Activated B cell treated with CpG ODN at 0.5 μM for 24 hours (primary cell): ENCODE data around the gene ADCY6. TPM values are rescaled to one million over a fixed set of nuclear protein-coding genes. Genes with fewer than 3 reads are reported as not detected.

Experiments used
- ATAC-seq: fragments of 200-7000 bp; cut with Tn5 transposase; one replicate; pipeline ENCODE4 v1.10.0; 2021; ENCODE audit warnings: low read depth, mild to moderate bottlenecking, moderate library complexity
- CTCF ChIA-PET: fragments of 350-600 bp; sonication (Branson Sonifier 250); formaldehyde crosslinking; loops from one replicate; lab custom pipeline; 2021; ENCODE audit warnings: antibody characterized with exemption; lab: Charles Lee
- POLR2A ChIA-PET: fragments of 350-600 bp; sonication (Branson Sonifier 250); formaldehyde crosslinking; loops from one replicate; lab custom pipeline; 2021; ENCODE audit warnings: antibody characterized with exemption; lab: Charles Lee
- DNase-seq: peaks from one replicate; pipeline ENCODE4 v3.0.0; 2022
- H3K27ac Mint-ChIP-seq: one replicate; pipeline ENCODE4 v1.8.0; 2020; ENCODE audit warnings: mixed read lengths
- H3K27me3 Mint-ChIP-seq: one replicate; pipeline ENCODE4 v1.8.0; 2021; ENCODE audit warnings: mixed read lengths
- H3K36me3 Mint-ChIP-seq: one replicate; pipeline ENCODE4 v1.8.0; 2021; ENCODE audit warnings: low read depth, mixed read lengths
- H3K4me1 Mint-ChIP-seq: one replicate; pipeline ENCODE4 v1.8.0; 2021; ENCODE audit warnings: mixed read lengths
- H3K4me3 Mint-ChIP-seq: one replicate; pipeline ENCODE4 v1.8.0; 2020; ENCODE audit warnings: mild to moderate bottlenecking, mixed read lengths
- H3K9me3 Mint-ChIP-seq: one replicate; pipeline ENCODE4 v1.8.0; 2020; ENCODE audit warnings: mixed read lengths
- intact Hi-C: fragments of 100-400 bp; cut with micrococcal nuclease; formaldehyde crosslinking; loops from one replicate; pipeline ENCODE4 v1.15.1; 2024
- total RNA-seq: library from RNA; stranded (reverse); gene quantifications from 2 replicates; pipeline ENCODE4 v1.2.3, GENCODE V29; 2022
- TF ChIP-seq, protein P1 (sequence below): fragments of 200-600 bp; IDR thresholded peaks from one replicate; pipeline ENCODE4 v1.8.0; 2022; ENCODE audit warnings: antibody characterized with exemption, mild to moderate bottlenecking

Gene ADCY6
- total RNA-seq, 1 donor from 2014 or later: 0.60 TPM

DNA sequence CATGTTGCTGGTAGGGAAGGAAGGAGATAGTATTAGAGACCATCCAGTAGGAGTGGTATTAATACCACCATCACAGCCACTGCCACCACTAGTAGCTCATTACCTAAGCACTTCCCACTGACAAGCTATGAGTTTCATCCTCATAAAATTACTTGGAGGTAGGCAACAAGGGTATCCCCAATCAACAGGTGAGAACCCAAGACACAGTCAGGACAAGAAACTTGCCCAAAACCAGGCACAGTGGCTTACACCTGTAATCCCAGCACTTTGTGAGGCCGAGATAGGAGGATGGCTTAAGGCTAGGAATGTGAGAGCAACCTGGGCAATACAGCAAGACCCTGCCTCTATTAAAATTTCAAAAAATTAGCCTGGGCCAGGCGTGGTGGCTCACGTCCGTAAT lies 5.5 kb downstream of the ADCY6 start:
- intact Hi-C loops: no loop called here
- Mint-ChIP-seq H3K36me3 (no peaks in the 10 kb centered on the region), H3K27me3 (peaks cover 26% of the 10 kb centered on the region), H3K27ac (no peak overlapping the region), H3K4me3 (no peak overlapping the region), H3K4me1 (peaks cover 7% of the 10 kb centered on the region), H3K9me3 (no peaks in the 10 kb centered on the region)
- POLR2A ChIA-PET: no interaction called here
- no peak for ATAC-seq
- TF ChIP-seq, protein P1, sequence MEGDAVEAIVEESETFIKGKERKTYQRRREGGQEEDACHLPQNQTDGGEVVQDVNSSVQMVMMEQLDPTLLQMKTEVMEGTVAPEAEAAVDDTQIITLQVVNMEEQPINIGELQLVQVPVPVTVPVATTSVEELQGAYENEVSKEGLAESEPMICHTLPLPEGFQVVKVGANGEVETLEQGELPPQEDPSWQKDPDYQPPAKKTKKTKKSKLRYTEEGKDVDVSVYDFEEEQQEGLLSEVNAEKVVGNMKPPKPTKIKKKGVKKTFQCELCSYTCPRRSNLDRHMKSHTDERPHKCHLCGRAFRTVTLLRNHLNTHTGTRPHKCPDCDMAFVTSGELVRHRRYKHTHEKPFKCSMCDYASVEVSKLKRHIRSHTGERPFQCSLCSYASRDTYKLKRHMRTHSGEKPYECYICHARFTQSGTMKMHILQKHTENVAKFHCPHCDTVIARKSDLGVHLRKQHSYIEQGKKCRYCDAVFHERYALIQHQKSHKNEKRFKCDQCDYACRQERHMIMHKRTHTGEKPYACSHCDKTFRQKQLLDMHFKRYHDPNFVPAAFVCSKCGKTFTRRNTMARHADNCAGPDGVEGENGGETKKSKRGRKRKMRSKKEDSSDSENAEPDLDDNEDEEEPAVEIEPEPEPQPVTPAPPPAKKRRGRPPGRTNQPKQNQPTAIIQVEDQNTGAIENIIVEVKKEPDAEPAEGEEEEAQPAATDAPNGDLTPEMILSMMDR: no peak
- CTCF ChIA-PET: no interaction called here
- DNase-seq: no peak

DNA sequence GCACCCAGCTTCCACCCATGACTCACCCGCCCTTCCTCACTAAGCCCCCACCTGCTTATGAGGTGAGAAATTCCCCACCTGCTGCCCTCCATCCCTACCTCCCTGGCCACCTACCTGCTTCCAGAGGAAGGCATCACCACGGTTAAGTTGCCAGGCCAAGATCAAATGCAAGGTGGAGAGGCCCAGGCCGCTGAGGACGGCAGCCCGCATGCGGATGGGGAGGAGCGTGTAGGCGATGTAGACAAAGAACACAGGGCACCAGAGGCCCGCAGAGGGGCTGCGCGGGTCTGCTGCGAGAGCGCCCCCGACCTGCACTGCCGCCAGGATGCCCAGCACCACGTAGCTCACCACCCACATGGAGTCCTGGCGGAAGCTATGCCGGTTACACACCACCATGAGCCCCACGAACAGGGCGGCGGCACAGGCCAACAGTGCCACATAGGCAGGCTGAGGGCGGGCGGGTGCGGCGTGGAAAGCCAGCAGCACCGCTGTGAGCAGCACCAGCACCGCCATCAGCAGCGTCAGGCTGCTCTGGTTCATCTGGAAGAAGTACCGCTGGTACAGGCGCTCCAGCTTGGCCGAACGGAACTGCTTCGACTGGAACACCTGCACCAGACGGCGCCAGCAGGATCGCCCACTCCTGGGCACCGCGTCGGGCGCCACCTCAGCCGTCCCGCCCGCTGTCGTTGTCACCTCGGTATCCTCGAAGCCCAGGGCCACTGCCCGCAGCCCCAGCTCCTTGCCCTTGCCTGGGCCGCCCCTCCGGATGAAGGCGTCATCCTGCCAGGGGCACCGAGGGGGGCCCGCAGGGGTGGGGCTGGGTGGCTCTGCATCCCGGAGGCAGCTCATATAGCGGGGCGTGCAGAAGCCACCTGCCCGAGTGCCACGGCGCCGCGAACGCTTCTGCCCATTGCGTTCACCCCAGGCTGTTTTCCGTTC lies 6.2 kb downstream of the ADCY6 start:
- peaks cover 19% of the 10 kb centered on the region for H3K27me3 Mint-ChIP-seq
- DNase-seq (no peak), ATAC-seq (no peak)
- ChIA-PET CTCF (no interaction called here), POLR2A (no interaction called here)
- peaks cover 2% of the 10 kb centered on the region for H3K4me1 Mint-ChIP-seq
- no peaks in the 10 kb centered on the region for H3K36me3 Mint-ChIP-seq
- no peak overlapping the region for H3K4me3 Mint-ChIP-seq
- intact Hi-C loops: no loop called here
- H3K27ac Mint-ChIP-seq: no peak overlapping the region
- TF ChIP-seq, protein P1: no peak
- H3K9me3 Mint-ChIP-seq: no peaks in the 10 kb centered on the region

DNA sequence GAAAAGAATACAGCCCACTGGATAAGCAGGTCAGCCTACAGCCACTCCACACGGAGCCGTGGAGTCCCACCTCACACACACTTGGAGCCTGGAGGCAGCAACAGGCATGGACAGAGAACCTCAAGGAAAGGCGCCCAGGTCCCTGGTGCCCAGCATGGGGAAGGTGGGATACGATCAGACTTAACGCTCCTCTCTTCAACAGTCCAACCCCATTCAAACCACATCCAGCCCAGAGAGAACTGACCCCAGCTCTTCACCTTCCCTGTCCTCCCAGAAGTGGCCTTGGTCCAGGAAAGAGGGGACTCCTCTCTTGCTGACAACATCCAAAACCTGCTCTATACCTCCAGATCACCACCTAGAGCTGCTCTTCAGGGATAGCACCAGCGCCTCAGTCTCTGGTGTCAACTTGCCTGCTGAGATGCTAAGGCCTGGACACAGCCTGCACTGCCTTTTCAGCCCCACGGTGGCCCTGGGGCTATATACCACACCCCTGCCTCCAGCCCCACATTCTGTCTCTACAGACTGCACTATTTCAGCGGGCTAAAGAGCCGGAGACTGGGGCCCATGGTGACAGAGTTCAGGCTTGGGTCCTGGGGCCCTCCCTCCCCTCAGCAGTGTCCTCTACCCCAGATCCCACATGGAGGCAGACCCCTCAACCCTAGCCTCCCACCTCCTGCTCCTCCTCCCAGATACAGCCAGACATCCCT lies 7.0 kb downstream of the ADCY6 start:
- POLR2A ChIA-PET: no interaction called here
- H3K27me3 Mint-ChIP-seq: peaks cover 12% of the 10 kb centered on the region

DNA sequence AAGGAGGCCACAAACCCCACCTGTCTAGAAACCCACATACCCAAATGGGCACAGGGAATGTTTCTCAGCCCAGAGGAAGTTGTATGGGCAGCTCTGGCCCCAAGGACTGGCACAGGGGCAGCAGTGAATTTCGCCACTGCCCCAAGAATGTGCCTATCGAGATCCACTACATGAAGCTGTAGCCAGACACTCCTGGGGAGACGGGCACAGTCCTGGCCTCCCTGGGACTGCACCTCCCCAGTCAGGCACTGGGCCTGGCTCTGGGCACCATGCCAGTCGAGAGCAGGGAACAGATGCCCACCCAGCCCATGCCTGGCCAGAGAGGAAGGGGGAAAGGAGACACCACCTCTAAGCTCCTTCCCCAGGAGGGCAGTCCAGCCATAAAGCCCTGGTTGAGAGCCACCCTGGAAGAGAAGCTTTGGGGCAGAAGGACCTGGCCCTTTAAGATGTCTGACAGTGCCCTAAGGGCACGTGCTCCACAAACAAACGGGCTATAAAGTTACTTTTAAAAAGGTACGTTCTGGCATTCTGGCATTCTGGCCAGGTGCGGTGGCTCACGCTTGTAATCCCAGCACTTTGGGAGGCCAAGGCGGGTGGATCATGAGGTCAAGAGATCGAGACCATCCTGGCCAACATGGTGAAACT lies 8.4 kb downstream of the ADCY6 start:
- intact Hi-C loops: no loop called here
- POLR2A ChIA-PET: no interaction called here
- Mint-ChIP-seq H3K4me3 (no peak overlapping the region), H3K9me3 (no peaks in the 10 kb centered on the region), H3K27ac (no peak overlapping the region), H3K27me3 (peaks cover under 1% of the 10 kb centered on the region), H3K4me1 (peaks cover 2% of the 10 kb centered on the region), H3K36me3 (no peaks in the 10 kb centered on the region)
- ATAC-seq (no peak), DNase-seq (no peak)
- CTCF ChIA-PET: interaction anchor here (0.6 to 0.9 kb wide), 2 partner anchors 11 to 1003 kb away, joined by 3 to 4 read pairs; no protein-coding TSS in a partner anchor
- TF ChIP-seq, protein P1: no peak

More for the DNA sequence above, 7.0 kb downstream of the ADCY6 start:
- Mint-ChIP-seq H3K27ac (no peak overlapping the region), H3K9me3 (no peaks in the 10 kb centered on the region), H3K4me1 (peaks cover 2% of the 10 kb centered on the region), H3K36me3 (no peaks in the 10 kb centered on the region), H3K4me3 (no peak overlapping the region)
- no peak for DNase-seq
- no peak for ATAC-seq
- TF ChIP-seq, protein P1: no peak
- intact Hi-C loops: no loop called here
- CTCF ChIA-PET: no interaction called here
